ENCODE measurements around the gene KAT7.

GRCh38 chr17:49871211-49871610 is 82.7 kb downstream of the KAT7 start:
- TF ChIP-seq GATA2 (IDR thresholded peaks at IDR 0.05; ENCODE audit: low read depth, low read length) (no peak), GATA3 (IDR thresholded peaks at IDR 0.05; ENCODE audit: low read depth, low read length) (no peak)

All from SH-SY5Y (cell line).